Stimulated activated CD4-positive, alpha-beta T cell treated with anti-CD3 and anti-CD28 coated beads, Interleukin-4, amount 100 ng/mL, for 1 hour (primary cell): ENCODE data around the gene RAPGEF1.

ENCODE experiments used
- DNase-seq: peaks from one replicate; pipeline ENCODE4 v3.0.0-alpha.2; 2020

Gene RAPGEF1

GRCh38 chr9:131748411-131748955 lies 8.6 kb upstream of the RAPGEF1 start:
- no peak for DNase-seq

DNA sequence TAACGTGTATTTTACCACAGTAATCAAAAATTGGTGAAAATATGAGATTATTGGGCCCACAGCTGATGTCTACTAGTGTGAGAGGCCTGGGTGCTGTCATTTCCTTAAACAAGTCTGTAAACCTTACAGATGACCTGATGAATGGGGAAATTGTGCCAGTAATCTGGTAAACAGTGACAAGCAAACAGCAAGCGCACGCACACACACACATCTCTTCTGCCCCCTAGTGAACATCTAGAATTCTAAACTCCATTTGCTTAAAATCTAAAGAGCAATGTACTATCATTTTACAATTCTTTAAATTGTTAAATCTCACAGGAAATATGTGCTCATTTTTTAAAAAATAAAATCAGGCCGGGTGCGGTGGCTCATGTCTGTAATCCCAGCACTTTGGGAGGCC lies 7.5 kb upstream of the RAPGEF1 start:
- DNase-seq, result no peak

DNA sequence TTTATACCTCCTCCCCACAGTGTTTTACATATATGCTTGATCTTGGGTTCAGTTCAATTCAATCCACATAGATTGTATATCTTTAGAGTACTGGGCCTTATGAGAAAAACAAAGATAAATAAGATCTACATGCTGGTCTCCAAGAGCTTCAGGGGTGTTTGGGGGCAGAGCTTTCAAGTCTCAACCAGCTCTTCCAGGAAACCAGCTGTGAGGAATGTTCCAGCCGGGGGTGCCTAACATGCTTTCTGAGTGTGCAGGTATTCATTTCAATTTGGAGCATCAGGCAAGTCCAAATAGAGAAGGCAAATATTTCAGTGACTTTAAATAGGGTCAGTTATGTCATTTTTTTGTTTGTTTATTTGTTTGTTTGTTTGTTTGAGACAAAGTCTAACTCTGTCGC lies 5.7 kb upstream of the RAPGEF1 start:
- no peak for DNase-seq

DNA sequence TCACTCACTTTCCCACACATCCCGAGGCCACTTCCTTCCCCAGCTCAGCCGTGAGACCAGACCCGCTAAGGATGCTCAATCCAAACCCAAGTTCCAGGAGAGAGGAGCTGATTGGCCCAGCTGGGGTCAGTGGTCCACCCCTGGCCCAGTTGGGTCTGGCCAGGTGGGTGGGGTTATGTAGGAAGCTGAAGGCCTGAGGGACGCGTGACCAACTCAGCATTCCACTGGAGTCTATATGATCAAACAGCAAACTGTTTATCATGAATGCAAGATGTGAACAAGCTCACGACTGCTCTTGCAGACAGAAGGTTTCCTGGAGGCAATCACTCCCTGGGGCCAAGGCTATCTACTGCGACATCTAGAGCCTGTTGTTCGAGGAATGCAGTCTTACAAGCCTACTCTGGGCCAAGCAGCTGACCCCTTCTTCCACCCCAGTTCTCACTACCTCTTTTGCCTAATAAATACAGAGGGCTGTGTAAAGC lies 4.9 kb upstream of the RAPGEF1 start:
- DNase-seq, result no peak

GRCh38 chr9:131744171-131744719 lies 4.4 kb upstream of the RAPGEF1 start:
- DNase-seq, result no peak

DNA sequence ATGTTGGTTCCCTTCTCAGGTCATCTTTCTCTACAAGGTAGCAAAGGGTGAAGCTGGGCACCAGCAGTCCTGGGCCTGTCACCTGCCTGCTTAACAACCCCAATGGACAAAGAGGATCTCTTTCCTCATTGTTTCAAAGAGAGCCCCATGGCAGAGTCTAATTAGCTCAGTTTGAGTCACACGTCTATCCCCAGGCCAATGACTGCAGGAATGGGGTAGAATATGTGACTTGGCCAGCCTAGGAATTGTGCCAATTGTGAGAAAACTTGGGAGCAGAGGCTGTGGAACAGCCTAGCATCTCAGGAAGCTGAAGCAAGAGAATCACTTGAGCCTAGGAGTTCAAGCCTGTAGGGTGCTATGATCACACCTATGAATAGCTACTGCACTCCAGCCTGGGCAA lies 3.6 kb upstream of the RAPGEF1 start:
- DNase-seq, result no peak

- DNase-seq, result no peak
These were observed 3.2 kb upstream of the RAPGEF1 start for GRCh38 chr9:131743096-131743495.

- DNase-seq, result no peak
These were observed 1.0 kb upstream of the RAPGEF1 start for GRCh38 chr9:131740898-131741297.

DNA sequence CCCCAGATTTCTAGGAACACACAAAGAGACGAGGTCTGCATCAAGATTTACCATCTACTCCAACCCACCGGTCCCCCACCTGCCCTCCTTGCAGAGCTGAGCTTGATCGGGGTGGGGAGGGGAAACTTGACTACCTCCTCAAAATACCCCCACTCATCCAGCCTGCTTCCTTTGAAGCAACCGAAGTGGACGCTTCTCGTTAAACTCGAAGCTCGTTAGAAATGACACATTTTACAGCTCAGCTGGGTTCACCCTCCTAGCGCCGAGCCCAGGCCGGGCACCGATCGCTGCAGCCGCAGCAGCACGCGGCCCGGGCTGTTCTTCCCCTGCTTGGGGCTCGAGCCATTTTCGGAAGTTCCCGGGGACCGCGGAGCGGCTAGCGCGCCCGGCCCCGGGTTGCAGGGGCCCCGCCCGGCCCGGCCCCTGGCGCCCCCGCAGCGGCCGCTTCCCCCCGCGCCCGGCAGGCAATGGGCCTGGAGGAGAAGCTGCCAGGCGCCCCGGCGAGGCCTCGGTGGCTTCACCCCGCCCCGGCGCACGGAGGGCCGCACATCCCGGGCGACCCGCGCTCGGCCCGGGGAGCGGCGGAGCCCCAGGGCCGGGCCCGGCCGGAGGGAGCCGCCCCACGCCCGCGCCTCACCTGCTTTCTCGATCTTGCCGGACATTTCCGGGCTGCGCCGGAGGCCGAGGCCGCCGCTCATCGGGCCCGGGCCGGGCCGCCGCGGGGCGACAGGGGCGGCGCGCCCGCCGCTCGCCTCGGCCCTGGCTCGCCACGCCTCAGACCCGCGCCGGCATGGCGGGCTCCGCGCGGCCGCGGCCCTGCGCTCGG lies 530 bp downstream of the RAPGEF1 start:
- peak; percentile 47 for DNase-seq

DNA sequence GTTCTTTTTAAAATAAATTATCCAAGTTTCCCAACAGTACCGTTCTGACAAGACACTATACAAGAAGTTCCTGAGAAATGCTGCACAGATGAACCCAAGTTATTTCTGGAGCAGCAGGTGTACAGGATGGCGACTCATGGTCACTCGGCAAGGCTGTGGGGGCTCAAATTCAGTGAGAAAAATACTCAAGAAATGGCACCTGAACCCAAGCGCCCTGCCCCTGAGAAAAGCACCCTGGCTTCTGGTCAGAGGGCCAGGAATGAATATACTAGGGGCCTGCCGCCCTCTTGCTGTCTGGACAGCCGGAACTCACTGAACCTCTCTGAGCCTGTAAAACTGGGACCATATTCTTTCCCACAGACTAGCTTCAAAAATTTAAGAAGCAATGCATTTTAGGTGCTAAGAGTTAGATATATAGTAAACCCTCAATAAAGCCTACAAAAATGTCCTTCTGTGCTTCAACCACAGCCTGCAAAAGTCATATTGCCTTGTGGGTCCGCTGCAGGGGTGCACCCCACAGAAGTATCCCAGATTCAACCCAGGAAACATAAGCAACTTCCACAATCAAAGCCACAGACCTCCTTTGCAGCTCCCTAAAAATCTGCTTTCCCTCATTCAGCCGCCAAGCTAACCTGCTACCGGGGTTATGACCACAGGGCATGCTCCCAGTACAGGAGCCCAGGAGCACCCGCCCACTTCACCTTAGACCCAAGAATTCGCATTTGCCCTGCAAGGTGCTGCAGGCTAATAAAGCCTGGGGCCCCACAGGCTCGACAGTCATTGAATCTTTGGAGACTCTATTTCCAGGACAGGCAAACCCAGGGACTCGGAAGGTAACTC lies 1.4 kb downstream of the RAPGEF1 start:
- DNase-seq, result no peak

GRCh38 chr9:131737426-131737825 lies 2.5 kb downstream of the RAPGEF1 start:
- DNase-seq, result no peak

DNA sequence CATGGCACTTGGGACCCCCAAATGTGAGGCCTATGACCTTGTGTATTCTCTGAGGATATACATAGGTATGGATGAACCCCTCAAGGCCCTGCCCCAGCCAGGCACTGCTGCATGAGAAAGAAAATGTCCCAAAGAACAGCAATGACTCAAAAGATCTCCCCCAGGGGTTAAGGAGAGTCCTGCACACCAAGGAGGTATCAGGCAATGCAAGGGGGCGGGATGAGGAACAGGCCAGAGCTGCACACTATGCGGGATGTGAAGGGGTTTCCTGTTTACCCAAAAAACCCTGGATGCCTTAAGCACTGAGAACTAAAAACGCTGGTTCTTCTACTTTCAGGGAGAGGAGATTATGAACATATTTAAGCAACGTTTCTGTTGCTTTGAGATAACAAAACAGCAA lies 3.4 kb downstream of the RAPGEF1 start:
- no peak for DNase-seq

DNA sequence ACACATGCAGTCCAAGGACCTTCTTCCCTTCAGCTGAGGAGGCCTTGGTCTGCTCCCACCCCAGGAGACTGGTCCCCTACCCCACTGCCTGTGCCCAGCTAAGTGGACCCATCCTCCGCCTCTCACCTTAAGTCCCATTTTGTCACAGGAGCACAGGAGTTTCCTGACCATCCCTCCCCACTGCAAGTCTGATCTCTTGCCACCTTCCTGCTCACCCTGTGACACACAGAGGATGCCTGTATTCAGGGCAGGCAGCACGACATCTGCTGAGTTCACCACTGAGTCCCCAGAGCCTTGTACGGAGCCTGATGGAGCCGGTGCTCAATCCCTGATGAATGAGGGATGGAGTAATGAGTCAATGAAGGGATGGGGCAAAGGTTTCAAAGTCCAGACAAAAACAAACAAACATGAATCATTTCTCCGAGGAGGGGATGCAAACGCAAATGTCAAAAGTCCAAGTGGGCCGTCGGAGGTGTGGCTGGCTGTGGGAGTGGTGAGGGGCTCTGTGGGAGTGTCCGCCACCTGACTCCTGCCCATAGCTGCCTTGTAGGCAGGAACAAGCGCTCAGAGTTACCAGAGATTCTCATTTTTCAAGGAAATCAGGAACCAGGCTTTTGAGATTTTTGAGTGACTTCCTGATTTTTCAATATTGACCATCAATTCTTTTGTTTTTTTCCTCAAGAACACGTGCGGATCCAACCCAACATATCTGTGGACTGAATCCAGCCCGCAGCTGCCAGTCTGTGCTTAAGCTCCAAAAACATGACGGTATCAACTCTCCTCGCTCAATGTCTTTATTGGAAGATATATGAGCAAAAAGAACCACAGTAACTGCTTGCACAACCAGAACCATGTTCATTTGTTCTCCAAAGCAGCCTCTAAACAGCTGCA lies 4.4 kb downstream of the RAPGEF1 start:
- no peak for DNase-seq

- no peak for DNase-seq
These were observed 5.1 kb downstream of the RAPGEF1 start for GRCh38 chr9:131734781-131735180.

DNA sequence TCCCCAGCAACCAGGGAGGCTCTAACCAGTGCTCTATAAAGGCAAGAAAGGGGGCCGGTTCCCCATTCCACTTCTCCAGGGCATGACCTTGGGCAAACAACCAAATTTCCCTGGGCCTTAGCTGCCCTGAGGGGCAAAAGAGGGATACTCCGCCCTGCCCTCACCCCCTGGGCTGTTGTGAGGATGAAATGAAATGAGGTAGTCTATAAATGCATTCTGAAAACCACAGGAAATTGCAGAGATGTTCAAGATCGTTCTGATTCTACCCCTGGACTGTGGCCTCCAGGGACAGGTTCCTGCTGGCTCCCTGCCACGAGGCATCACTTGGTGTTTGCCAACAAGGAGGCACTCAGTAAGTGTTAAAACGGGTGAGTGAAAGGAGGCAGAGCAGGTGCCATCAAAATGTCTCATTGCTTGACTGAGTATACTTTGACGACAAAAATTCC lies 5.7 kb downstream of the RAPGEF1 start:
- DNase-seq, result no peak

DNA sequence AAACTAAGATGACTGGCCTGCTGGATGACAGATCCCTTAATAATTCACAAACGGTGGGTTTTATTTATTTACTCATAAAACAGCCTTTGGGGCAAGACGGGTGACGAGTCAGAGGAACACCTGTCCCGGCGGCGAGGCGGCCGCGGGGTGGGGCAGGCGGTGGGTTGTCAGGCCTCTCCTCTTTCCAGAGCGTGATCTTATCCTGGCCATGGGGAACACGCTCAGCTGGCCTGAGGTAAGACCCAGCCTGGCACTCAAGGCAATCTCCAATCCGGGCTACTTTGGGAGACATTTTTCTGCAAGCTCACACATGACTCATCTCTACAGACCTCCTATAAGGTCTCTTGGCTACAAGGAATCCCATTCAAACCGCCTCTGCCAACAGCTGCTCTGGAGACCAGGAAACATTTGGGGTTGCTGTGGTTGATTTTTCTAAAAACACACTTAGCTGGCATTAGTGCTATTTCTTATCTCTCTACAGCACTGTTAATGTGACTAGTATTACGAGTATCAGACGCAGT lies 6.3 kb downstream of the RAPGEF1 start:
- peak; percentile 48 for DNase-seq

GRCh38 chr9:131732636-131733289 lies 7.1 kb downstream of the RAPGEF1 start:
- DNase-seq, result peak; percentile 33

- DNase-seq, result no peak
These were observed 7.8 kb downstream of the RAPGEF1 start for GRCh38 chr9:131732061-131732526.

DNA sequence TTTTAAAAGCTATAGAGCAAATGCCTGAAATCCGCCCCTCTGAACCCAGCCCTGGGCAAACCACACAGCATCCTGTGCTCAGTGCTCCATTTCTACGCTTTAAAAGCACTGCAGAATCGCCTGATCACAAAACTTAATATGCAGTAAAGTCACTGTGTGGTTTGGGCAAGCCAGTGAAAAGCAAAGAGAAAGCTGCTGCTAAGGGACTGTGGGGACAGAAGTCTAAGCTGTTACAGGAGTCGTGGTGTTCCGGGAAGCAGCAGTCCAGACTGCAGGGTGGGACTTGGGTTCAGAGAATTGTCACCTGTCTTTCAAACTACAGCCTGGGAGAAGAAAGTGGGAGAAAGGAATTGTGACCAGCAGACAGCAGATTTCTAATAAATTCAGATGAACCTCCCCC lies 8.2 kb downstream of the RAPGEF1 start:
- no peak for DNase-seq

GRCh38 chr9:131731237-131731636 lies 8.6 kb downstream of the RAPGEF1 start:
- DNase-seq, result no peak

DNA sequence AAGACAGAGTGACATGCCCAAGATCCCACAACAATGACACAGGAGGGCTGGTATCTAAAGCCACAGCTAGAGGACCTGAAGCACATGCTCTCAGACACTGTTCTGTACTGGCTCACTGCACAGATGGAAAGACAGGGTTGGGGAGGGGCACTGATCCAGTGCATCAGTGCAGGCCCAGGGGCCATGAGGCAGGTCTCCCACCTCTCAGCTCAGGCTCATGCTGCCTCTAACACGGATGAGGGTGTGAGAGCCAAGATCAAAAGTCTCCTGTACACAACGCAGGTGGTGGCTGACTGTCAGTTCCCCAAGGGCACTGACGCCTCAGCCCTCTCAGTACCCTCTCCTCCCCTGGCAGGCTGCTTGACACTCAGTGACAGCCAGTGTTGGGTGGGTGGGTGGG lies 10.9 kb downstream of the RAPGEF1 start:
- DNase-seq, result peak; percentile 70
